Measurements from ENCODE around the gene ANAPC13.

Gene ANAPC13

GRCh38 chr3:134482622-134483021, 3.2 kb downstream of the ANAPC13 start:
- DNase-seq (ENCODE audit: low spot score): no peak

GRCh38 chr3:134481166-134481565, 4.6 kb downstream of the ANAPC13 start:
- no peak for DNase-seq (ENCODE audit: low spot score)

GRCh38 chr3:134480546-134480945, 5.2 kb downstream of the ANAPC13 start:
- DNase-seq (ENCODE audit: low spot score): no peak

GRCh38 chr3:134477938-134478337, 7.8 kb downstream of the ANAPC13 start:
- DNase-seq (ENCODE audit: low spot score): no peak

- no peak for DNase-seq (ENCODE audit: low spot score)
Observed at GRCh38 chr3:134477002-134477401, 8.8 kb downstream of the ANAPC13 start.

GRCh38 chr3:134476306-134476705, 9.5 kb downstream of the ANAPC13 start:
- no peak for DNase-seq (ENCODE audit: low spot score)

GRCh38 chr3:134474956-134475355, 10.8 kb downstream of the ANAPC13 start:
- DNase-seq (ENCODE audit: low spot score): no peak

GRCh38 chr3:134473868-134474546, 11.8 kb downstream of the ANAPC13 start:
- peak; percentile 56 for DNase-seq (ENCODE audit: low spot score)

- DNase-seq (ENCODE audit: low spot score): no peak
Observed at GRCh38 chr3:134472831-134473230, 13.0 kb downstream of the ANAPC13 start.

- no peak for DNase-seq (ENCODE audit: low spot score)
Observed at GRCh38 chr3:134471521-134472193, 14.1 kb downstream of the ANAPC13 start.

- DNase-seq (ENCODE audit: low spot score): no peak
Observed at GRCh38 chr3:134468519-134468918, 17.3 kb downstream of the ANAPC13 start.

- DNase-seq (ENCODE audit: low spot score): no peak
Observed at GRCh38 chr3:134466331-134466730, 19.5 kb downstream of the ANAPC13 start.

- no peak for DNase-seq (ENCODE audit: low spot score)
Observed at GRCh38 chr3:134464689-134465365, 21.0 kb downstream of the ANAPC13 start.

GRCh38 chr3:134464064-134464688, 21.6 kb downstream of the ANAPC13 start:
- no peak for DNase-seq (ENCODE audit: low spot score)

GRCh38 chr3:134463676-134464063, 22.1 kb downstream of the ANAPC13 start:
- DNase-seq (ENCODE audit: low spot score): no peak

- DNase-seq (ENCODE audit: low spot score): no peak
Observed at GRCh38 chr3:134462331-134462941, 23.3 kb downstream of the ANAPC13 start.

- DNase-seq (ENCODE audit: low spot score): no peak
Observed at GRCh38 chr3:134460965-134461364, 24.8 kb downstream of the ANAPC13 start.

GRCh38 chr3:134459562-134459961, 26.2 kb downstream of the ANAPC13 start:
- no peak for DNase-seq (ENCODE audit: low spot score)

- no peak for DNase-seq (ENCODE audit: low spot score)
Observed at GRCh38 chr3:134458406-134458945, 27.3 kb downstream of the ANAPC13 start.

- no peak for DNase-seq (ENCODE audit: low spot score)
Observed at GRCh38 chr3:134457376-134458074, 28.3 kb downstream of the ANAPC13 start.

GRCh38 chr3:134453631-134454030, 32.2 kb downstream of the ANAPC13 start:
- peak; percentile 52 for DNase-seq (ENCODE audit: low spot score)

All from D341Med (cell line).